IPS-11a (cell line): ENCODE results near the gene SUMF1.

Source experiments
- H3K4me3 ChIP-seq: one replicate; pipeline ENCODE4 v1.5.1; 2013; ENCODE audit warnings: low read depth, low read length, control low read depth

SUMF1 gene

DNA sequence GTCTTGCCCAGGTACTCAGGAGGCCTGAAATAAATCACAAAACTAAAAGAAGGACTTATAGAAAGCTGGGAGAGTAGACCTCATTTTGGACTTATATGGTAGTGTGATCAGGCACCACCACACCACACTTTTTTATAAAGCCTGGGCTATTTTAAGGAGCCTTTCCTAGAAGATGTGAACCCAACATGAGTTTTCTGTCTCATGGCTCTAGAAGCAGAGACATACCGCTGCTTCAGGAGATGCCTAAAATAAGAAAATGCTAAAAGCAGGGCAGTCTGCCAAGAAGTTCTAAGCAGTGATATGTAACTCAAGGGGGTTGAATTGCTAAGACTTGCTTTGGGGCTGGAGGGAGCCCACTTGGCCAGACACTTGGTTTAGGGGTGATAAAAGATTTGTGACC, 49.6 kb downstream of the SUMF1 start:
- no peak overlapping the region for H3K4me3 ChIP-seq

DNA sequence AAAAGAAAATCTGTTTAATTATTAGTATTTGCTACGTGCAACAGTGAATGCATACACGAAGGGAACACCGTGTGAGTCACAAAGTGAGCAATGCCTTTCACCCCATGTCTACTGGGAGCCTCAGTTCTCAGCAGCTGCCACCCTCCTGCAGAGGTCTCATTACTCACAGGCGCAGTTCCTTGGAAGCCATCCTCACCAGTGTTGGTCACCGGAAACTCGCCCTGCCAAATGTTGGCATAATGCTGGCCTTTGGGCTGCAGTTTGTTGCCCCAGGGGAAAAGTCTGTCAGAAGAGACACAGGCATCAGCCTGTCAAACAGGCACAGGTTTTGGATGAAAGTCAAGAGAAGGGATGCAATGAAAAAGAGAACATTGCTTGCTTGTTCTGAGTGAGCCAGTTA, 50.1 kb downstream of the SUMF1 start:
- no peak overlapping the region for H3K4me3 ChIP-seq

- H3K4me3 ChIP-seq = no peak overlapping the region
Observed at GRCh38 chr3:4416427-4416945, 50.6 kb downstream of the SUMF1 start.

DNA sequence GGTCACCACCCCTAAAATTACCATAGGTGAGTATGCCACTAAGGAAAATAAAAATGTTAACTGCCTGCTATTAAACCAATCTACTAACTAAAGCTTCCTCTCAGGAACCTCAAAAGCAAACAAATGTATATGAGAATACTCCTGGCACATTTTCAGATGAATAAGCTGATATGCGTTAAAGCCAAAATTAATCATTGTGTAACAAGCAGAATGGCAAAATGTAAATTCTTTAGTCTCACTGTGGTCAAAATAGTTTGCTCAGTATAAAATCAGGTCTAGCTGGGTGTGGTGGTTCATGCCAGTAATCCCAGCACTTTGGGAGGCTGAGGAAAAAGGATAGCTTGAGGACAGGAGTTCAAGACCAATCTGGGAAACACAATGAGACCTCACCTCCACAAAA, 53.6 kb downstream of the SUMF1 start:
- H3K4me3 ChIP-seq = no peak overlapping the region

- H3K4me3 ChIP-seq = no peak overlapping the region
Observed at GRCh38 chr3:4411833-4412232, 55.2 kb downstream of the SUMF1 start.

- no peak overlapping the region for H3K4me3 ChIP-seq
Observed at GRCh38 chr3:4411236-4411635, 55.8 kb downstream of the SUMF1 start.

- no peak overlapping the region for H3K4me3 ChIP-seq
Observed at GRCh38 chr3:4410606-4411005, 56.5 kb downstream of the SUMF1 start.

DNA sequence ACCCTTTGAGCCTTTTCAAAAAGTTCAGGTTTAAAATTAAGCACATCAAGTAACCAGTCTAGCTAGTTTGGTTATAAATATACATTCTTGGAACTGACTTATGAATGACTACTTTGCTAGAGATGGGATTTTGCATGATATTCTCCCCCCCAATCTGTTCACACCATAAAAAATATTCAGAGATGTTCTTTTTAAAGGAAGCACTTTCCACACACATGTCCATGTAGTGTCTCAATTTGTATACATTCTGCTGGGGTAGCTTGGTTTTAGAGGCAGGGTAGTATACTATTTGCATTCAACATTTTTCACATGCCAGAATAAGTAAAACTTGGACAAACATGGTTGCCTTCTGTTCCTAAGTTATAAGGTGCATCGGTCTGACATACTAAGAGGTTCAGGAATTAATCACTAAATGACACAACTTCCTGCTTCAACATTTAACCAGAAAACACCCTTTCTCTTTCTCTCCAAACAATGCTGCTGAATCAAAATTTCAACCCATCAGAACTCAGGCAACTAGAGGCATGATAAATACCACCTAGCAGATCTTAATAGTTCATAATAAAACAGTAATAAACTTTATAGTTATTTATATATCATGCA, 57.0 kb downstream of the SUMF1 start:
- H3K4me3 ChIP-seq = no peak overlapping the region

DNA sequence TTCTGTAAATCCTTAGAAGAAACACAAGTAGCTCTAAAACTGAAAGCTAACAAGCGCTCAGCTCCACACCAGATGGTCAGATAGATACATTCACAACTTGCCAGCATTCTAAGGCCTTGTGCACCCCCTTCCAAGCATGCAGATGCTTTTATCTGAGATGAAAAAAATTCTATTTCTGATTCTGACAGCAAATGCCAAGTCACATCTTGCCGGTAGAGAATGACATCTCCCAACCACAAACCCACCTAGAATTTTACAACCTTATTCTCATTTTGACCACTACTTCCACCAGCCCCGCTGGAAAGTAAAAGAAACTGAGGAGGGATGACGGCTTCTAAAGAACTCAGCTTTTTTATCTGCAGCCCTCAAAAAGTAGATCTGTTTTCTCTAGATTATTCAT, 57.7 kb downstream of the SUMF1 start:
- no peak overlapping the region for H3K4me3 ChIP-seq

GRCh38 chr3:4408958-4409357, 58.1 kb downstream of the SUMF1 start:
- no peak overlapping the region for H3K4me3 ChIP-seq

GRCh38 chr3:4407941-4408340, 59.1 kb downstream of the SUMF1 start:
- no peak overlapping the region for H3K4me3 ChIP-seq

- H3K4me3 ChIP-seq = no peak overlapping the region
Observed at GRCh38 chr3:4406746-4407568, 60.1 kb downstream of the SUMF1 start.

DNA sequence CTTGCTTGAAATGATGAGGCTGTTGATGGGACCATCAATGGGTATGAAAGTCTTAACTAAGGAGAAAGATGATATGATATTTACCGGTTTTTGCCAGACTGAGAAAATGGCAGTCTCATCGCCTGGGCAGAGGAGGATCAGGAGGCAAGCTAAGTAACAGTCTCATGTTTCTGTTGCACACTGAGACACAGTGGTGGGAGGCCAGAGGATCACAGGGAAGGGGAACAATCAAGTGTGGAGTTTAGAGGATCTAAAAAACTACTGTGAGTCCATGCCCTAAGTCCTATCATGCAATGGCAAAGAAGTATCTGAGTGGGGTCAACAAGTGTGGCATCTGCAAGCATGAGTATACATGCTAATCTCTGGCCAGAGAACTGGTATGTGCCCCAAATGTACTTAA, 62.2 kb downstream of the SUMF1 start:
- no peak overlapping the region for H3K4me3 ChIP-seq

GRCh38 chr3:4401441-4401840, 65.6 kb downstream of the SUMF1 start:
- no peak overlapping the region for H3K4me3 ChIP-seq

GRCh38 chr3:4399476-4399875, 67.6 kb downstream of the SUMF1 start:
- no peak overlapping the region for H3K4me3 ChIP-seq

GRCh38 chr3:4398941-4399245, 68.2 kb downstream of the SUMF1 start:
- no peak overlapping the region for H3K4me3 ChIP-seq

DNA sequence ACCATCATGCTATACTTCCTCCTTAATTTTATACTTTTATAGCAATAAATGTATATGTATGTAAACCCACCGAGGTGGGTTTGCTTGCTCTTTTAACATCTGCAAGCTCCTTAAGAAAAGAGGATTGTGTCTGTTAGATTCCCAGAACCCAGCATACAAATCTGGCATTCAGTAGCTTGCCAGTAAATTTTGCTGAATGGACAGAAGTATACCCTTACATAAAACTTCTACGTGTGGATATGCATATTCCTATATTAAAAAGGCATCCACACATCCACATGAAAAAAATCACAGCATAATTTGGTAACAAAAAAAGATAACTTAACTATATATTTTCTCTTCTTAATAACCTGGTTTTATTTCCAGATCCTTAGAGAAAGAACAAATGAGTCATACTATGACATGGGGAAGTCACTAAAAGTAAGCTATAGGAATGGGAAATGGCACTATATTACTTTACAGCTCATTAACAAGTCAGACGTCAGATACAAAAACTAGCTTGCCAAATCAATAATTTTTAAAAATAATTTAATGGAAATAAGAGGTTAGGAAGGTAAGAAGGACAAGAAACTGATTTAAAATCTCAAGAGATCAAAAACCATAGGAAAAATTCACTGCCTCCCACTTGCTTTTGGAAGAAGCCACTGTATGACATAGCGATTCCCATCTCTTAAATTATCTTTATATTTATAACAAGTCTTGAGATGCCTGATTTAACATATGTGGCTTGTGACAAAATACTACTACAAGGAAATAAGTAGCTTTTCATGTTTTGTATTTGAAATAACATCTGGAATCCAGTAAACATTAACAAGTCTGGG, 68.7 kb downstream of the SUMF1 start:
- no peak overlapping the region for H3K4me3 ChIP-seq

GRCh38 chr3:4397466-4397865, 69.6 kb downstream of the SUMF1 start:
- H3K4me3 ChIP-seq = no peak overlapping the region

DNA sequence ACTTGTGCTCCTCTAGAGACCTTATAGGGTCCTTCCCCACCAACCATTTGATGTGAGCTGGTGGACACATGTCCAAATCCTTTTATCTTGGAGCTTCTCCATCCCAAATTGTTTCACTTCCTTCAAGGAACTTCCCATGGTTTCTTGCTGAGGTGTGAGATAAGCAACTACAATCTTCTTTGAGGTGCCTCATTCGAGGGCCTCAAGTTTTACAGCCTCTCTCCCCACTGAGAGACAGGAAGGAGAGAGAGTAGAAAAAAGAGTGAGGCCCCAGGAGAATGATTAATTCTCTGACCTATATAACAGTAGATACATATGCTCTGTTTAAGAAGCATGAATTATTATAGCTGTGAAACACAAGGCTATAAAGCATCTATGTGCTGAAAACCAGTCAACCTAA, 70.5 kb downstream of the SUMF1 start:
- no peak overlapping the region for H3K4me3 ChIP-seq

- H3K4me3 ChIP-seq = no peak overlapping the region
Observed at GRCh38 chr3:4396006-4396405, 71.1 kb downstream of the SUMF1 start.

DNA sequence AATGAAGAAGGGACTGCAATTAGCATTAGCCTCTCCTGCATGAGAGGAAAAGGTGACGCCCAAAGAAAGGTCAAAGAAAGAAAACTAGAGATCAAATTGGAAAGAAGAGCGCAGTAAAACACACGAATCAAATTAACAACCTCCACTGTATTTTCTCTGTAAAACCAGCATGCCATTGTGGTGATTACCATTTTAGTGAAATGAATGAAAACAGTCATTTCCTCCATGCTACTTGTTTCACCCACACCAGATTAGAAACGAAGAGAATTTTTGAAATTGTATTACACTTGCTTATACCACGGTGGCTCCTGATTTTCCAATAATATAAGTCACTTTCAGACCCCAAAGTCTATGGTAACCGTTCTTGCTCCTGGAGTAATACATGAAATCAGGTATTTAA, 71.6 kb downstream of the SUMF1 start:
- H3K4me3 ChIP-seq = no peak overlapping the region

- H3K4me3 ChIP-seq = no peak overlapping the region
Observed at GRCh38 chr3:4394567-4394966, 72.5 kb downstream of the SUMF1 start.
